ENCODE results near the gene CDR2. TPM values are rescaled to one million over a fixed set of nuclear protein-coding genes. Genes with fewer than 3 reads are reported as not detected.

Gene CDR2
- total and polyA plus RNA-seq, 11 donors: 3.7 to 12.4 (median 6.0) TPM

DNA sequence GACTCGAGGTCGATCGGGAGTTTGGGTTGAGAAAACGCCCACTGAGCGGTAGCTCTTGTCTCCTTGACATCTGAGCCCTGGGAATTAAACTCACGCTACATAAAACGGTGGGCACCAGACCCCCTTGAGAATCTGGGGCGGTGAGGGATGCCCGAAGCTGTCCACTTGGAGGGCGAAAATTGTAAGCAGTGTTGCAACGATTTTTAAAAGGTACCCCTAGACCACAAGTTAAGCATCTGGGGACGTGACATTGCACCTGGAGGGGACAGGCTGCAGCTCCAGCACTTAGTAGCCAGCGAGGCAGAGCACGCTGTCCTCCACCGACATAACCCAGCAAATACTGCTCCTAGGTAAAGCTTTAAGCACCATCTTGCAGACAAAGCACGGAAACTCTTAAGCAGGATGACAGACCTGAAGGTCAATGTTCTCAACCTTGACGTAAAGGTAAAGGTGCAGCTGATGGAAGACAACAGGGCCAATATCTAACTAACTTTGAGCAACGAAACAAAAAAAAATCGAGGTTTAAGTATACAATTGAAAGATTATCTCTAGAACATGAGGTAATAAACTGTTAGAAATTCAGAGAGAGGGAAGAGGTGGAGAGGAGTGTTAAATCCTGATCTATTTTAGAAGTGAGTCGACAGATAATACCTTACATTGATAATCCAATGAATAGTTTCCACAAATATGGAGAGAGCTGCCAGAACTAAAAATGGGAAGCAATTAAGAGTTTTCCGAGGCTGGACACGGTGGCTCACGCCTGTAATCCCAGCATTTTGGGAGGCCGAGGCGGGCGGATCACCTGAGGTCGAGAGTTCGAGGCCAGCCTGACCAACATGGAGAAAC lies 921 bp upstream of the CDR2 start:
- peaks cover 0 to 41% (median 15%) of the 10 kb centered on the region in 12 donors for H3K4me1 ChIP-seq
- H3K4me3 ChIP-seq: peak overlapping the region; percentile 64 to 99 (median 90)
- DNase-seq (peak in 1 of 5 donors; percentile 8), ATAC-seq (no peak)
- H3K27me3 ChIP-seq: no peaks in the 10 kb centered on the region
- H3K9me3 ChIP-seq: no peaks in the 10 kb centered on the region
- intact Hi-C loops (cut with DNase I): loop anchor here in 6 of 10 donors (10.0 kb wide), 3 partner anchors 49 to 181 kb away; no protein-coding TSS in a partner anchor
- H3K36me3 ChIP-seq: peaks cover 0 to 4% (median 0%) of the 10 kb centered on the region in 9 donors
- WGBS, 4 donors: 34 to 38% (median 35%) methylated on average over 27 to 28 of the region's 28 CpGs
- peak overlapping the region in 11 of 12 donors; percentile 61 to 91 (median 79) for H3K27ac ChIP-seq
- TF ChIP-seq POLR2A (IDR thresholded peaks at IDR 0.05): no peak
- TF ChIP-seq, protein P1, sequence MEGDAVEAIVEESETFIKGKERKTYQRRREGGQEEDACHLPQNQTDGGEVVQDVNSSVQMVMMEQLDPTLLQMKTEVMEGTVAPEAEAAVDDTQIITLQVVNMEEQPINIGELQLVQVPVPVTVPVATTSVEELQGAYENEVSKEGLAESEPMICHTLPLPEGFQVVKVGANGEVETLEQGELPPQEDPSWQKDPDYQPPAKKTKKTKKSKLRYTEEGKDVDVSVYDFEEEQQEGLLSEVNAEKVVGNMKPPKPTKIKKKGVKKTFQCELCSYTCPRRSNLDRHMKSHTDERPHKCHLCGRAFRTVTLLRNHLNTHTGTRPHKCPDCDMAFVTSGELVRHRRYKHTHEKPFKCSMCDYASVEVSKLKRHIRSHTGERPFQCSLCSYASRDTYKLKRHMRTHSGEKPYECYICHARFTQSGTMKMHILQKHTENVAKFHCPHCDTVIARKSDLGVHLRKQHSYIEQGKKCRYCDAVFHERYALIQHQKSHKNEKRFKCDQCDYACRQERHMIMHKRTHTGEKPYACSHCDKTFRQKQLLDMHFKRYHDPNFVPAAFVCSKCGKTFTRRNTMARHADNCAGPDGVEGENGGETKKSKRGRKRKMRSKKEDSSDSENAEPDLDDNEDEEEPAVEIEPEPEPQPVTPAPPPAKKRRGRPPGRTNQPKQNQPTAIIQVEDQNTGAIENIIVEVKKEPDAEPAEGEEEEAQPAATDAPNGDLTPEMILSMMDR (IDR thresholded peaks at IDR 0.05): no peak

DNA sequence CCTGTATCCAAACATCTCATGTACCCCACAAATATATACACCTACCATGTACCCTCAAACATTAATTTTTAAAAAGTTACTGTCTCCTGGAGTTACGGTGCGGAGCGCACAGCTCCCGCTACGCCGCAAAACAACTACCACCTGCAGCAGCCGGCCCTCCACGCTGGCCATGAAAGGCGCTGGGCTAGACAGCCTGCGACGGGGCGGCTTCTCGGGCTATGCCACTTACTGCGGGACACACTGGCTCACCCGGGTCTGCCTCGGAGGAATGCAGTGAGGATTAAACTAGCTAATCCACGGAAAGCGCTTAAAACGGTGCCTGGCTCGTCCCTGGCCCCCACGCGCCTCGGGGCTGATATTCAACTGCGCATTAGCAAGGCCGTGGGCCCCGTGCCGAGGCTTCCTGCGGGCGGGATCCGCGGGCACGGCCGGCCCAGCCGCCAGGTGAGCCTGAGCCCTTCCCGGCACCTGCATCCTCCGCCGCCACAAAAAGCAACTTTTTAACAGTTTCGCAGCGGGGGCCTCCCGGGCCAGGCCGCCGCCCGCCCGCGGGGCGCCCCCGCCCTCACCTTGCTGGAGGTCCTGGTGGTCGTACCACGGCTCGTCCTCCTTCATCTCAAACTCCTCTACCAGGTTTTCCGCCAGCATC lies 633 bp downstream of the CDR2 start:
- WGBS, 4 donors: 1 to 7% (median 2%) methylated on average over 17 to 51 of the region's 51 CpGs
- Histone ChIP-seq H3K4me1 (peaks cover 0 to 57% (median 27%) of the 10 kb centered on the region in 12 donors), H3K27me3 (no peaks in the 10 kb centered on the region), H3K4me3 (peak overlapping the region; percentile 64 to 99 (median 90)), H3K36me3 (peaks cover 0 to 4% (median 0%) of the 10 kb centered on the region in 9 donors), H3K27ac (peak overlapping the region; percentile 56 to 91 (median 80)), H3K9me3 (no peaks in the 10 kb centered on the region)
- ATAC-seq: peak in 2 of 4 donors; percentile 15 to 35
- intact Hi-C loops (cut with DNase I): loop anchor here in 6 of 10 donors (5.0 to 10.0 kb wide), 5 partner anchors 51 to 181 kb away; no protein-coding TSS in a partner anchor
- TF ChIP-seq, protein P1 (IDR thresholded peaks at IDR 0.05): no peak
- no peak for TF ChIP-seq POLR2A (IDR thresholded peaks at IDR 0.05)
- peak; percentile 38 to 74 (median 50) for DNase-seq

DNA sequence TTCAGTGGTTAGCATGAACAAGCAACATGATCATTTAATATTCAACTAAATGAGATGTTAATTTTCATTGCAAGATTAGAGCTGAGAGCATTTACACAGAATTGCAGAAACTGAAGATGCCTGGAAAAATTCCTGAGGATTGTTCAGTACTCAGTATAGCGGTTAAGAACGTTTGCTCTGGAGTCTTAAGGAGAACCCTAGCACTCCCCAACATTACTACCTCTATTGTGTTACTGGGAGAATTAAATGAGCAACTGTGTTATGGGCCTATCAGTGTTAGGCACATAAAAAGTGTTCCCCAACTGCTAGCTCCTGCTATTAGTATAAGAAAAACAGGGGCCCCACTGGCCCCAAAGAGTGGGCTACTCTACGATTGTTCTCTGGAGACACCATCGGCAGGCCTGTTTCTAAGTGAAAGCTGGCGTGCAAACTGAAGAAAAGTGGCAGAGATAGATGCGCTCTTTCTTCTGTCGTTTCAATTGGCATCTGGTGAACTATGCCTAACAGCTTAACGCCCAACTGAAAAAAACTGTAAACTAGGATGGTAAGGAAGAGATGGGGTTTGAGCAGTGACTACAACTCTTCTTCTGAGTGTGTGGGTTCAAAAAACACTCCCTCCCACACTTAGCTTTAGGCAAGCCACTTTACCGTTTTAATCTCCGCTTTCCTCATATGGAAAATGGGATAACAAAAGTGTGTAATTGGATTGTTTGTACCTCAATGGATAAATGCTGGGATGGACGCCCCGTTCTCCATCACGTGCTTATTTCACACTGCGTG lies 1.3 kb downstream of the CDR2 start:
- peak overlapping the region; percentile 64 to 99 (median 90) for H3K4me3 ChIP-seq
- no peak for DNase-seq
- H3K9me3 ChIP-seq: no peaks in the 10 kb centered on the region
- peaks cover 0 to 4% (median 0%) of the 10 kb centered on the region in 9 donors for H3K36me3 ChIP-seq
- no peak for ATAC-seq
- H3K27me3 ChIP-seq: no peaks in the 10 kb centered on the region
- WGBS, 4 donors: 40 to 50% (median 47%) methylated on average over 14 of the region's 14 CpGs
- peak overlapping the region in 7 of 12 donors; percentile 56 to 91 (median 81) for H3K27ac ChIP-seq
- intact Hi-C loops (cut with DNase I): loop anchor here in 6 of 10 donors (5.0 to 10.0 kb wide), 5 partner anchors 51 to 181 kb away; no protein-coding TSS in a partner anchor
- peaks cover 0 to 64% (median 27%) of the 10 kb centered on the region in 12 donors for H3K4me1 ChIP-seq
- TF ChIP-seq, protein P1 (IDR thresholded peaks at IDR 0.05): no peak
- TF ChIP-seq POLR2A (IDR thresholded peaks at IDR 0.05): no peak

Measured in heart left ventricle (tissue), 16 donors.